Measurements from ENCODE around the gene EEF1AKMT1. TPM values are rescaled to one million over a fixed set of nuclear protein-coding genes. Genes with fewer than 3 reads are reported as not detected.

Gene EEF1AKMT1
- total RNA-seq, 1 experiment from 2014 or later: 6.1 TPM

- peaks cover 5% of the 10 kb centered on the region in 2 experiments; a peak in 4 of 5 replicates for H3K9me3 Mint-ChIP-seq
- TF ChIP-seq CTCF (conservative IDR thresholded peaks at IDR 0.05): no peak
- H3K36me3 Mint-ChIP-seq (ENCODE audit: insufficient read depth in 1 of 3, low read depth in 3 of 3): peaks cover 14 to 19% (median 14%) of the 10 kb centered on the region in 3 experiments
- no peak overlapping the region for H3K27ac ChIP-seq (ENCODE audit: insufficient read length, low read depth, low read length)
- no peak overlapping the region for H2BK5ac ChIP-seq (ENCODE audit: insufficient read length, low read length)
- no peaks in the 10 kb centered on the region for H4K20me1 ChIP-seq (ENCODE audit: control insufficient read depth, insufficient read depth, insufficient read length)
- H3K4me3 Mint-ChIP-seq: no peak overlapping the region
- H2BK12ac ChIP-seq (ENCODE audit: insufficient read length, low read depth, low read length): no peak overlapping the region
- H3K18ac ChIP-seq (ENCODE audit: insufficient read length, low read depth, low read length): no peak overlapping the region
- H3K79me1 ChIP-seq (ENCODE audit: insufficient read depth, low read depth, low read length, poor library complexity, severe bottlenecking): no peaks in the 10 kb centered on the region
- H2BK120ac ChIP-seq (ENCODE audit: low read depth, low read length, poor library complexity, severe bottlenecking): no peak overlapping the region
- no peaks in the 10 kb centered on the region for H3K27me3 ChIP-seq (ENCODE audit: insufficient read depth, low read length)
- peaks cover 6% of the 10 kb centered on the region for H3K23me2 ChIP-seq (ENCODE audit: insufficient read length, low read depth, low read length, poor library complexity, severe bottlenecking)
- H4K8ac ChIP-seq (replicated peaks; ENCODE audit: insufficient read length, low read depth, low read length): no peak overlapping the region
- no peak overlapping the region for H2AK5ac ChIP-seq (ENCODE audit: insufficient read length, low read length)
- H3K4me1 ChIP-seq (ENCODE audit: insufficient read depth, low read length): no peaks in the 10 kb centered on the region
- no peak overlapping the region for H2AFZ ChIP-seq (ENCODE audit: low read length)
- no peak overlapping the region for H3K9ac ChIP-seq (ENCODE audit: extremely low read depth, insufficient read length, low read length)
- no peaks in the 10 kb centered on the region for H3K9me3 ChIP-seq (ENCODE audit: control insufficient read depth, low read depth, low read length)
- no peak overlapping the region for H2BK20ac ChIP-seq (ENCODE audit: low read depth, low read length, poor library complexity, severe bottlenecking)
- no peak overlapping the region for H2BK15ac ChIP-seq (ENCODE audit: low read depth, low read length)
- no peak overlapping the region for H3K27ac Mint-ChIP-seq
- H3K27me3 Mint-ChIP-seq (ENCODE audit: low read depth): peaks cover 3% of the 10 kb centered on the region; the same call in 1 of the 2 replicates
- H3K23ac ChIP-seq (ENCODE audit: insufficient read length, low read depth, low read length): no peak overlapping the region
- H4K91ac ChIP-seq (ENCODE audit: insufficient read length, low read depth, low read length): no peak overlapping the region
- no peak overlapping the region for H3K4ac ChIP-seq (ENCODE audit: low read depth, low read length)
- no peak overlapping the region for H3K4me2 ChIP-seq (ENCODE audit: insufficient read depth, insufficient read length, low read length)
- WGBS (ENCODE audit: extremely low coverage, insufficient read length, low lambda C conversion rate): no CpG with 5 or more reads among the region's 1 CpG
- no peak overlapping the region for H3T11ph ChIP-seq (ENCODE audit: low read length)
- peaks cover 11 to 15% of the 10 kb centered on the region in 2 experiments for H3K4me1 Mint-ChIP-seq
- no peaks in the 10 kb centered on the region for H3K79me2 ChIP-seq (ENCODE audit: insufficient read depth, low read length)
- no peak overlapping the region for H4K5ac ChIP-seq (ENCODE audit: insufficient read length, low read depth, low read length)
- no peak overlapping the region for H3K56ac ChIP-seq (ENCODE audit: insufficient read length, low read depth, low read length)
- no peak overlapping the region for H3K14ac ChIP-seq (ENCODE audit: insufficient read depth, low read length)
- no peak for DNase-seq
Observed at GRCh38 chr13:20774746-20775145, 985 bp upstream of the EEF1AKMT1 start.

All from H9 (cell line).